IPS-18c (cell line): Measurements from ENCODE around the gene ZCWPW1.

Experiments
- H3K4me3 ChIP-seq: 2 replicates; pipeline ENCODE4 v1.7.0; 2013; ENCODE audit warnings: low read depth, mild to moderate bottlenecking, low read length, moderate library complexity; ENCODE audit not compliant: insufficient read depth
- H3K9me3 ChIP-seq: one replicate; pipeline ENCODE4 v1.6.1; 2013; ENCODE audit warnings: mild to moderate bottlenecking, low read length, moderate library complexity; ENCODE audit not compliant: control insufficient read depth, insufficient read depth

The ZCWPW1 gene, protein sequence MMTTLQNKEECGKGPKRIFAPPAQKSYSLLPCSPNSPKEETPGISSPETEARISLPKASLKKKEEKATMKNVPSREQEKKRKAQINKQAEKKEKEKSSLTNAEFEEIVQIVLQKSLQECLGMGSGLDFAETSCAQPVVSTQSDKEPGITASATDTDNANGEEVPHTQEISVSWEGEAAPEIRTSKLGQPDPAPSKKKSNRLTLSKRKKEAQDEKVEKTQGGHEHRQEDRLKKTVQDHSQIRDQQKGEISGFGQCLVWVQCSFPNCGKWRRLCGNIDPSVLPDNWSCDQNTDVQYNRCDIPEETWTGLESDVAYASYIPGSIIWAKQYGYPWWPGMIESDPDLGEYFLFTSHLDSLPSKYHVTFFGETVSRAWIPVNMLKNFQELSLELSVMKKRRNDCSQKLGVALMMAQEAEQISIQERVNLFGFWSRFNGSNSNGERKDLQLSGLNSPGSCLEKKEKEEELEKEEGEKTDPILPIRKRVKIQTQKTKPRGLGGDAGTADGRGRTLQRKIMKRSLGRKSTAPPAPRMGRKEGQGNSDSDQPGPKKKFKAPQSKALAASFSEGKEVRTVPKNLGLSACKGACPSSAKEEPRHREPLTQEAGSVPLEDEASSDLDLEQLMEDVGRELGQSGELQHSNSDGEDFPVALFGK

GRCh38 chr7:100428199-100428966 lies at the start of gene ZCWPW1:
Gene ZCWPW1 (minus strand): TSS chr7:100428703. CDS start chr7:100420649, 8,054 bp downstream.
- Histone ChIP-seq H3K9me3 (peaks cover 5% of the 10 kb centered on the region), H3K4me3 (peak within 1 kb of the TSS; percentile 71)

DNA sequence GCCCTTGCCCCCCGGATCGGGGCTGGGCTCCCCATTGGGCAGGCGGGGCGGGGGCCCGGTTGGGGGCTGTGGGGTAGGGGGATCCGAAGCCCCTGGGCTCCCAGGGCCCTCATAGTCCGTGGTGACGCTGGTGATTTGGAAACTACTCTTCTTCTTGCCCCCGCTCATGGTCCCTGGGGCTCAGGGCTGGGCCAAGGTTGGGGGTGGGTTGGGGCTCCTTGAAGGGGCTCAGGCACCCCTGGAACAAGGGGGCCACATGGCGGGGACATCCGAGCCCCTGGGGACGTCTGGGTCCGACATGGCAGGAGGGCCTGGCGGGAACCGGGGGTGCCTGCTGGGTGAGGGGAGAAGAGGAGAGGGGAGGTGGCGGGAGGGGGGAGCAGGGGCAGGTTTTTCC lies 49.4 kb upstream of the ZCWPW1 start:
- no peaks in the 10 kb centered on the region for H3K9me3 ChIP-seq
- H3K4me3 ChIP-seq = peak overlapping the region; percentile 89

- H3K4me3 ChIP-seq = peak overlapping the region; percentile 31
- H3K9me3 ChIP-seq = no peaks in the 10 kb centered on the region
Observed at GRCh38 chr7:100476903-100477870, 48.7 kb upstream of the ZCWPW1 start.

GRCh38 chr7:100476101-100476780 lies 47.7 kb upstream of the ZCWPW1 start:
- Histone ChIP-seq H3K4me3 (no peak overlapping the region), H3K9me3 (no peaks in the 10 kb centered on the region)

DNA sequence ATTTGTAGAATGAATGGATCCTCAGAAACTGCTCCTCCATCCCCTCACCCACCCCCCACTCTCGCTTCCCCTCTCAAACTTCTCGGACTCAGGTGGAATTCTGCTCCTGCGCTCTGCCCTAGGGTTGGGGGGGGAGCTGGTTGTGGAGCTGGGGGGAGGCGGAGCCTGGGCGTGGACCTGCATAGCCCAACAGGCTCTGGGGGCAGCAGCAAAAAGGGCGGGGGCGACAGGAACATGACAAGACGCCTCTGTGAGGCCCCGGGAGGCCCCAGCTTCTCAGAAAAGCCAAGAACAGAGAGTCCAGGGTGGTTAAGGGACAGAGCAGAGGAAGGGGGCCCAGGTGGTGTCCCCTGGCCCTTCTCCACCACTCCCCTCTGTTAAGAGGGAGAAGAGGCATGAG lies 47.0 kb upstream of the ZCWPW1 start:
- H3K4me3 ChIP-seq = no peak overlapping the region
- H3K9me3 ChIP-seq = no peaks in the 10 kb centered on the region

GRCh38 chr7:100472854-100473499 lies 44.5 kb upstream of the ZCWPW1 start:
- no peak overlapping the region for H3K4me3 ChIP-seq
- no peaks in the 10 kb centered on the region for H3K9me3 ChIP-seq

DNA sequence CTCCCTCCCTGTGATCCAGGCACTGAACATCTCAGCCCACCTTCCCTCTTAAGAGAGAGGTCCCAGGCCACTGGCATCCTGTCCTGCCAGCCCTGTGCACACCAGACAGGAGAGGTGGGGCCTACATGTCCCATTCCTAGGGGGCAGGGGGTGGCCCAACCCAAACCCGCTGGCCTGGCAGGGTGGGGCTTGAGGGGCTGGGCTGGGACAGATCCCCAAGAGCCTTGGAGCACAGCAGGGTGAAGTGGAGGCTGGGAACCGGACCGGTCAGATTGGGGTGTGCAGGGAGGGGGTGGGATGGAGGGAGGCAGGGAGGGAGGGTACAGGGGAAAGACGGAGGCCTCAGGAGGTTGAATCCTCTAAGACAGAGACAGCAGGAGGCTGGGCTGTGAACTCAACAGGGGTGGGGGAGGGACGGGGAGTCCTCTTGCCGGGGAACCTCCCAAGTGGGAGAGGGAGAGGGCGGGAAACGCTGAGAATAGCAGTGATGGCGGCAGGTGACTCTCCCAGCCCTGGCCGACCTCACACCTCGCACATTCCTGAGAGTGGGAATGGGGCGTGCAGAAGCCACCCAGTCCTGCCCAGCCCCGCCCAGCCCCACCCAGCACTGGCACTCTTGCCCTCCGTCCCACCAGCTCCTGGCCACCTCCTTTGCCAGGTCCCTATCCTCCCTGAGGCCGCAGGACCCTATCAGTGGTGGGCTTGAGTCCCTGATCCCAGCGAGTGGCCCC lies 43.8 kb upstream of the ZCWPW1 start:
- H3K4me3 ChIP-seq = no peak overlapping the region

DNA sequence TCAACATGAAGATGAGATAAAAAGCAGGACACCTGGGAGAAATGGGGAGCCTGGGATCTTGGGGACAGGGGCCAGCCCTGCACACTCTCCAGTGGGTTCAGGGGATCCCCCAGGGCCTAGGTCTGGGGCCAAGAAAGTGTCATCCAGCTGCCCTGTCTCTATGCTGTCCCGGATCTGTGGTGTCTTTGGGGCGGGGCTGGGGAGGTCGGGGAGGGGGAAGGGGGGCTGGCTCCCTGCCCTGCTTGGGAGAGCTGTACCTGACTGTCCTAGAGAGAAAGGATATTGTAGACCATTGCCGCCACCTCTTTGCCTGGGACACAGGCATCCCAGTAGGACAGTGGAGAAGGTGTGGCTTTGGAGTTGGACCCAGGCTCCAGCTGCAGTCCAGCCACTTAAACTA lies 42.5 kb upstream of the ZCWPW1 start:
- no peak overlapping the region for H3K4me3 ChIP-seq
- H3K9me3 ChIP-seq = no peaks in the 10 kb centered on the region

More for the DNA sequence above, 43.8 kb upstream of the ZCWPW1 start:
- no peaks in the 10 kb centered on the region for H3K9me3 ChIP-seq

GRCh38 chr7:100469227-100470044 lies 40.9 kb upstream of the ZCWPW1 start:
- no peaks in the 10 kb centered on the region for H3K9me3 ChIP-seq
- no peak overlapping the region for H3K4me3 ChIP-seq

- Histone ChIP-seq H3K9me3 (no peaks in the 10 kb centered on the region), H3K4me3 (no peak overlapping the region)
Observed at GRCh38 chr7:100467638-100468373, 39.3 kb upstream of the ZCWPW1 start.

DNA sequence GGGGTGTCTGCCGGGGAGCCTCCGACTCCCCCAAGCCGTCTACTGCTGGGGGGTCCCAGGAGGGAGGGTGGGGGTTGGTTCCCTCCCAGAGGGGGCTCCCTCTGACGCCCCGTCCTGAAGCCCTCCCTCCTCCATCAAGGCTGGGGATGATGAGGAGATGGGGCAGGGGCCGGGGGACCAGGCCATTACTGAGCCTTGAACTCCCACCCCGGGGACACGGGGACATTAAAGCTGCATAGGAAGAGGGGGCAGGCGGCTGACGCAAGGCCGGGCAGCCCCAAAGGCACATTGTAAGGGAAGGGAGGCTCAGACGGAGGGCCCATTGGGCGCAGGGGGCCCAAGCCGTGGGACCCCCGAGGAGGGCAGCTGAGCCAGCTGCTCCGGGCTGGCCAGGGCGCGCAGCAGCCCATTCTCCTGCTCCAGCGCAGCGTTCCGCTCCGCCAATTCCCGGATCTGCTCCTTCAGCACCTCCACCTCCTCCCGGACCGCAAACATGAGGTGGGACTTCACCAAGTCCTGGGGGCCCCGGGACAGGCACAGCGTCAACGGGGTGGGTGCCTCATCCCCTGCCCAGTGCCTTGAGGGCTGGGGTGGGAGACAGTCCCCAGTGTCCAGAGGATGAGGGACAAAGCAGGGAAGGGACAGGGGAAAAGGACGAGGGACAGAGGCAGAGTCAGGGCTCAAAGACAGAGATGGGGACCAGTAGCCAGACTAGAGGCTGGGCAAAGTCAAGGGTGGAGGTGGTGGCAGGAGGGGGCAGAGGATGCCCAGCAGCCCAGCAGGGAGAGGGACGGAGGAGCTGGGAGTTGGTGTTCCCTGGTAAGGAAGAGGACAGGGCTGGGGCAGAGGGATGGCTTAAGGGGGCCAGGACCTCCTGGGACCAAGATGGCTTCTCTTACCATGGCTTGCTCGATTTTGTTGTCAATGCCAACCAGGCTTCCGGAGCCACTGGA lies 38.4 kb upstream of the ZCWPW1 start:
- Histone ChIP-seq H3K4me3 (no peak overlapping the region), H3K9me3 (no peaks in the 10 kb centered on the region)

DNA sequence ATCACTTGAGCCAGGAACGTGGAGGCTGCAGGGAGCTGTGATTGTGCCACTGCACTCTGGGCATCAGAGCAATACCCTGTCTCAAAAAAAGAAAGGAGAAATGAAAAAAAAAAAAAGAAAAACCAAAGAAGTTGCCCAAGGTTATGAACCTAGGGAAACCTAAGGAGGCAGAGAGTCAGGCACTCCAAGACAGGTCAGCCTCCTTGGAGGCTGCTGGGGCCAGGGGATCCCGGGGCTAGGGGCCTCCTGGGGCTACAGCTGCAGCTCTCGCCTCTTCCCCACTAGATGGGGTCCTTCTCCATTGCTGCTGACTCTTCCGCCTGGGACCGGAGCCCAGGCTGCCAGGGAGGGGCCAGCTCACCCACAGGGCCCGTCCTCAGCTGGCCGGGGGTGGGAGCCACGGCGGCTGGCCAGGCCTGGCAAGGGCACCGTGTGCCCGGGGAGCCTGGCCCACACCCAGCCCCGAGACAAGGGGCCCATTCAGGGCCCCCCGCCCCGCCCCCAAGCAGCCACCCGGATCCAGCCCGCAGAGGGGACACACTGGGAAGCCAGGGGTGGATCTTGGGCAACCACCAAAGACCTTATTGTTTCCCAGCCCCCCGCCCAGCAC lies 37.3 kb upstream of the ZCWPW1 start:
- H3K4me3 ChIP-seq = no peak overlapping the region

DNA sequence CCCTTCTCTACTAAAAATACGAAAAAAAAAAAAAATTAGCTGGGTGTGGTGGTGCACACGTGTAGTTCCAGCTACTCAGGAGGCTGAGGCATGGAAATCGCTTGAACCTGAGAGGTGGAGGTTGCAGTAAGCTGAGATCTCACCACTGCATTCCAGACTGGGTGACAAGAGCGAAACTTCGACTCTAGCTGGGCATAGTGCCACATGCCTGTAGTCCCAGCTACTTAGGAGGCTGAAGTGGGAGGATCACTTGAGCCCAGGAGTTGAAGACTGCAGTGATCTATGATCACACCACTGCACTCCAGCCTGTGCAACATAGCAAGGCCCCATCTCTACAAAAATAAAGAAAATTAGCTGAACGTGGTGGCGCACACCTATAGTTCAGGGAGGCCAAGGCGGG lies 36.8 kb upstream of the ZCWPW1 start:
- H3K9me3 ChIP-seq = no peaks in the 10 kb centered on the region

More for the DNA sequence above, 37.3 kb upstream of the ZCWPW1 start:
- H3K9me3 ChIP-seq = no peaks in the 10 kb centered on the region

More for the DNA sequence above, 36.8 kb upstream of the ZCWPW1 start:
- H3K4me3 ChIP-seq = no peak overlapping the region
